Right hindlimb (tissue), 1 donor: ENCODE data around the gene MAP2K1.

Experiments used
- DNase-seq: peaks from one replicate; pipeline ENCODE4 v3.0.0-alpha.2; 2018

Gene MAP2K1

GRCh38 chr15:66508293-66508883, 121.7 kb downstream of the MAP2K1 start:
- no peak for DNase-seq

DNA sequence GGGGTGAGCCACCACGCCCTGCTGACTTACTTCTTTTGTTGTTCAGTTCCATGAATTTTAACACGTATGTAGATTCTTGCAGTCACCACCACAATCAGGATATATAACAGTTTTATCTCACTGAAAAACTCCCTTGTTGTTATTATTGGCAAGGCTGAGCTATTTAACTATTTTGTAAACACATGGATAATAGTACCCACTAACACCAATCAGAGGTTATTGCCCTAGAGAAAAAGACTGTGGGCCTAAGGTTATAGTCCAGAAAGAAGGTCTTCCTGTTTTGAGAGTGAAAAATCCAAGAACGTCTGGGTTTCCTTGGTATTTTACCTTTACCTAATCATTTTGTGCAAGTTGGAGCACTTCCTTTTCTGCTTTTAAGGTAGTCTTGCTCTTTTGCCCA, 127.9 kb downstream of the MAP2K1 start:
- no peak for DNase-seq

DNA sequence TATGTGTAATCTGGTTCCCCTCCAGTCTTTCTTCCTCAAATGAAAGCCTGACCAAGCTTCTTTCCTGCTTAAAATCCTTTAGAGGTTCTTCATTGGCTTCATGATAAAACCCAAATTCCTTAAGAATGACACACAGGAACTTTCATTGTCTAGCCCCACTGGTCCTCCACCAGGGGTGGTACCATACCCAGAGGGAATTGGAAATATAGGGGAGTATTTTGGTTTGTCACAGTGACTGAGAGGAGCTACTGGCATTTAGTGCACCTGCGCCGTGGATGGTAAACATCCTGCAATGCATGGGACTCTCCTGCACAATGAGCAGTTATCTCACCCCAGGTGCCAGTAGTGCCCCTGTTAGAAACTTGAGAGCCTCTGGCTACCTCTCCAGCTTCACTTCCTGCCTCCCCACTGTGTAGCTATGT, 129.2 kb downstream of the MAP2K1 start:
- DNase-seq, result no peak

DNA sequence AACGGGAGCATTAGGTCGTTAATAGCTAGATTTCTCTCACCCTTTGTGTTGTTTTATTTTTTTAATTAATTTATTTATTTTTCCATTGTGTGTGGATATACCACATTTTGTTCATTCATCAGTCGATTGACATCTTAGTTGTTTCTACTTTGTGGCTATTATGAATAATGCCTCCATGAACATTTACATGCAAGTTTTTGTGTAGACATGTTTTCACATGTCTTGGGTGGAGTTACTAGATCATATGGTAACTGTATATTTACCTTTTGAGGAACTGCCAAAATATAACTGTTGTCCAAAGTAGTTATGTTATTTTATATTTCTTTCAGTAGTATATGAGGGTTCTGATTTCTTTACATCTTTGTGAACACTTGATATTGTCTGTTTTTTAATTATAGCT, 137.2 kb downstream of the MAP2K1 start:
- DNase-seq, result no peak

DNA sequence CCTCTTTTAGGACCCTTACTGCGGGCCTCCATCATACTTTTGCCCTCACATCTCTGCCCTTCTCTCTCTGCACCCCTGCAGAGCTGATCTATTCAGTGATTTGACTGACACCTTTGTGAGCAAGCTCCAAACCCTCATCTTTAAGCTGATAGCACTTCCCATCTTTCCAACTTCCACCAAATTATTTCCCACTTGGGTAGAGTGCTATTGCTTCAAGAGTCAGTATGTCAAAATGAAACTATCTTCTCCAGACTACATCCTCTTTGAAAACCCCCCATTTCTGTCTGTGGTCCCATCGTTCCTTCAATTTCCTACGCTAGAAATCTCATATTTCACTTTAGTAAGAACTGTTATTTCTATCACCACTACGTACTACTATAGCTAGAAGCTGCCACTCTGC, 138.1 kb downstream of the MAP2K1 start:
- no peak for DNase-seq

DNA sequence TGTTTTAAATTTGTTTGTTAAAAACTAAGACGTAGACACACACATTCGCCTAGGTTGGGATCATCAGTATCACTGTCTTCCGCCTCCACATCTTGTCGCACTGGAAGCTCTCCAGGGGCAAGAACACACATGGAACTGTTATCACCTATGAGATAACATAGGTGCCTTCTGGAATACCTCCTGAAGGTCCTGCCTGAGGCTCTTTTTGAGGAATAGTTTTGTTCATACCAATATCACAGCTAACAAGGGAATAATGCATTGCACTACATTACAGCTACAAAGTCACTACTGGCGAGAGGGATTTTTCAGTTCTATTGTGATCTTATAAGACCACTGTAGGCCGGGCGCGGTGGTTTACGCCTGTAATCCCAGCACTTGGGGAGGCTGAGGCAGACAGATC, 148.3 kb downstream of the MAP2K1 start:
- DNase-seq, result no peak
